Adipocyte (in vitro differentiated cells): ENCODE data around the gene MUC5AC.
"Not testable (repeated sequence)": the region's sequence is repeated elsewhere in the genome, so short reads cannot be mapped to it uniquely, and the experiment has no call there.

Experiments used
- DNase-seq: peaks from one replicate; pipeline ENCODE4 v3.0.0-alpha.2; 2015; ENCODE audit warnings: low read depth
- H3K27me3 ChIP-seq: replicated peaks from 2 replicates; pipeline ENCODE4 v1.7.0; 2013; ENCODE audit warnings: mild to moderate bottlenecking, low read length, moderate library complexity; ENCODE audit not compliant: control insufficient read depth, insufficient read depth
- H3K36me3 ChIP-seq: 2 replicates; pipeline ENCODE4 v1.7.0; 2013; ENCODE audit warnings: low read length, mild to moderate bottlenecking, moderate library complexity; ENCODE audit not compliant: control insufficient read depth, insufficient read depth, severe bottlenecking
- H3K4me1 ChIP-seq: 2 replicates; pipeline ENCODE4 v1.7.0; 2013; ENCODE audit warnings: mild to moderate bottlenecking, low read length, moderate library complexity; ENCODE audit not compliant: control insufficient read depth, insufficient read depth
- H3K4me3 ChIP-seq: 2 replicates; pipeline ENCODE4 v1.7.0; 2013; ENCODE audit warnings: mild to moderate bottlenecking, low read length, moderate library complexity
- H3K9ac ChIP-seq: 2 replicates; pipeline ENCODE4 v1.7.0; 2013; ENCODE audit warnings: mild to moderate bottlenecking, low read length, moderate library complexity
- H3K9me3 ChIP-seq: 2 replicates; pipeline ENCODE4 v1.7.0; 2013; ENCODE audit warnings: mild to moderate bottlenecking, low read length, moderate library complexity; ENCODE audit not compliant: control insufficient read depth

MUC5AC gene

DNA sequence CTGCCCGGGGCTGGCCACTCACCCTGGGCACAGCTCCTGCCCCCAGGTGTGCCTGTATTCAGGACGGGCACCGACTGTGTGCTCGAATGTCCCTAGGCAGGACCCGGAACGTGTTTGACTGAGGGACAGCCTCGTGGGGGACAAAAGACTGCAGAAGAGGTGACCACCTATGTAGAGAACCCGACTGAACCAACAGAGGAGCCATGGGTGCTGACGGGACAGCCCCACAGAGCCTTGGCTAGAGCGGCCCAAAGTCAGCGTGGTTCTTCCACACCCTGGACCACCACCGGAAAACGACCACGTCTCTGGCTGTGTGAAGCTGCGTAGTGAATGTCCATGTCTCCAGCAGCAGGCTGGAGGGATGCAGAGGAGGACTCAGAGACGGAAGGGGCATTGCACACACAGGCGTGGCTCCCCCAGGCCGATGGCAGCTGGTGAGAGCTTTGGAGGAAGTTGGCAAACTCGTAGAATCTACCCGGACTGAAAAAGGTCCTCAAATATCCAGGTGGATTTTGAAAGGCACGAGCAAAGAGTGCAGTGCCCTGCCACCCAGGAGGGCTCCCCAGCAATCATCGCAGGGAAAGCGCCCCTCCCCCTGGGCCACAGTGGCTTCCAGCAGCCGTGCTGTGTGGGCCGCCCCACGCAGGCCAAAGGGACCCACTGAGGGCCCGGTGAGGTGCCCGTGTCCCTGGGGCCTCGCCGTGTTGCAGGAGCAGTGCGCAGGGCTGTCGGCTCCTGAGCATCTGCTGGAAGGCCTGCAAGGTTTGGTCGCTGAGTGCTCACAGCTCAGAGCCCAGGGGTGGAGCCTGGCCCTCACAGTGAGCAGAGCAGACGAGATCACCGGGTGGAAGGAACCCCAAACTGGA is 47.6 kb downstream of the MUC5AC start:
- H3K36me3 ChIP-seq: no peaks in the 10 kb centered on the region
- H3K27me3 ChIP-seq: peaks cover 32% of the 10 kb centered on the region
- no peak for DNase-seq
- no peak overlapping the region for H3K9ac ChIP-seq
- H3K9me3 ChIP-seq: peaks cover 13% of the 10 kb centered on the region
- no peak overlapping the region for H3K4me3 ChIP-seq
- no peaks in the 10 kb centered on the region for H3K4me1 ChIP-seq

DNA sequence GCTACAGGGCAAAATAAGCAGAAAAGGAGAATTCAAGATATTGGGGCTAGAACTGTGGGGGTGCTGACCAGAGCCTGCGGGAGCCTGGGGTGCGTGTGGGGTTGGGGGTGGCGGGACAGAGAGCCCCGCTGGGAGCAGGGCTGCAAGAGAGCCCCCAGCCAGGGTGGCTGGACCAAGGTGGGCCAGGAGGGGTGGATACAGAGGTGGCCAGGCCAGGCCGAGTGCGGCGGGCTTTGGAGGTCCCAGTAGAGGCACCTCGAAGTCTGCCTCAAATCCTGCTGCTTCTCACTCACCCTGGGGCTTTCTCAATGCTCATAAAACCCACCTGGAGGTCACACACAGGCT is 48.2 kb downstream of the MUC5AC start:
- Histone ChIP-seq H3K27me3 (peaks cover 27% of the 10 kb centered on the region), H3K9me3 (peaks cover 19% of the 10 kb centered on the region), H3K4me1 (no peaks in the 10 kb centered on the region), H3K4me3 (no peak overlapping the region), H3K36me3 (no peaks in the 10 kb centered on the region), H3K9ac (no peak overlapping the region)
- DNase-seq: no peak

DNA sequence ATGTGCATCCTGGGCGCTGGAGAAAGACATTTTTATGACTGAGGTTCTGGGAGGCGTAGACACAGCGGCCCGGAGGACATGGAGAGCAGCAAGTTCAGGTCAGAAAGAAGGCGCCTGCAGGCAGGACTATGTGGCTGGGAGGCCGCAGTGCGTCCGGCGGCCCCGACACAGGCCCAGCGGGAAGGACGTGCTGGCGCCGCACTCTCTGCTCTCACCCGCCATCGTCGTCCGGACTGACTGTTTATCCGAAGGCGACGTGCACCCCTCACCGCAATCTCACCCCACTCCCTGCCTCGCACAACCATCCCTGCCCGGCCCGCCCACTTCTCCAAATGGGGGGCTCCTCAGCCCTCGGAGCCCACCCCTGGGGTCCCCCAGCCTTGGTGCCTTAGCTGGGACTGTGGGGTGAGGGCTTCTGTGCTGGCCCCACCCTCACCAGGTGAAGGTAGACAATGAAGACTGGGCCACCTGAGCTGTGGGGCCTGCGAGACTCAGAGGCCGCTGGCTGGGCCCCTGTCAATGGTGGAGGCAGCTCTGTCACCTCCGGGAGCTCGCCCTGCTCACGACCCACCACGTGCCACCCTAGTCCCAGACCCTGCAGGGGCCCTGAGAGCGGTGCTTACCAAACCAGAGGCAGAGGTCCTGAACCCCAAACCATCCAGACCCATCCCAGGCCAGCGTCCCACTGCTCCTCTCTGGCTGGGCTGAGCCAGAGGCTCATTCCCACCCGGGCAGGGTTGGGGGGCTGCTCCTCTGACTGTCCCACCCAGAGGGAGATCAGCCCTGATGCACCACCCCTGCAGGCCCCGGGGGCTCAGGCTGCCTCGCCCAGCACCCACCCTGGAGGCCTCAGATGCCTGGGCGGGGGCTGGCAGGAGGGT is 48.9 kb downstream of the MUC5AC start:
- DNase-seq: no peak
- peaks cover 26% of the 10 kb centered on the region for H3K9me3 ChIP-seq
- no peaks in the 10 kb centered on the region for H3K4me1 ChIP-seq
- H3K27me3 ChIP-seq: peaks cover 20% of the 10 kb centered on the region
- H3K9ac ChIP-seq: no peak overlapping the region
- no peak overlapping the region for H3K4me3 ChIP-seq
- H3K36me3 ChIP-seq: no peaks in the 10 kb centered on the region

DNA sequence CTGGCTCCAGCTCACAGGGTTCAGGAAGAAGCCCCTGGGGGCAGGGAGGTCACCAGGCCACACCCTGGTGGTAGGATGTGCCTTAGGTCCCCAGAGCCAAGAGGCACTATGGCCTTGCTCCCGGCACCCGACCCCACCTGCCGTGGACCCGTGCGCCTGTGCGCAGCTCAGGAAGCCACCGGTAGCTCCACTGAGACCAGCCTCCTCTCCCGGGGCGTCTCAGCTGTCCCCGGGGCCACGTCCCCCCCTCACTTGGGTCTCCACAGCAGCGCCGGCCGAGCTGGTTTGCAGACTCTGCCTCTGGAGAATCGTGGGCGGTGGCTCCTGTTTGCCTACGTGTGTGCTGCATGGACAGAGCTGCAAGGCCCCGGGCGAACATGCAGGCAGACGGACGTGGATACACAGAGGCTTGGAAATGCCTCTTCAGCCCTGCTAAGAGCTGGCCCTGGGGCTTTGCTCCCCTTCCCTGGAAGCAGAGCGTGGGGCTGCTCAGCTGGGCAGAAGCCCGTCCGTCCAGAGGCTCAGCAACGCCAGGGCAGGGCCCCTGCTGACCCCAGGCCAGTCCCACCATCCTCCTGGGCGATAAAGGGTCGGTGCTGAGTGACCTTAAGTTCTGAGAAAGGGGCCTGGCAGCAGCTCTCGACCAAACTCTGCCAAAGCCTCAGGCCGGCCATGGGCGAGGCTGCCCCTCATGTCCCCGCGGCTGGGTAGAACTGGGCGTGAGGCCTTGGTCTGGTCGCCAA is 49.8 kb downstream of the MUC5AC start:
- peaks cover 12% of the 10 kb centered on the region for H3K27me3 ChIP-seq
- peaks cover 35% of the 10 kb centered on the region for H3K9me3 ChIP-seq
- no peak for DNase-seq
- H3K4me3 ChIP-seq: no peak overlapping the region
- H3K9ac ChIP-seq: no peak overlapping the region
- H3K36me3 ChIP-seq: no peaks in the 10 kb centered on the region
- no peaks in the 10 kb centered on the region for H3K4me1 ChIP-seq

DNA sequence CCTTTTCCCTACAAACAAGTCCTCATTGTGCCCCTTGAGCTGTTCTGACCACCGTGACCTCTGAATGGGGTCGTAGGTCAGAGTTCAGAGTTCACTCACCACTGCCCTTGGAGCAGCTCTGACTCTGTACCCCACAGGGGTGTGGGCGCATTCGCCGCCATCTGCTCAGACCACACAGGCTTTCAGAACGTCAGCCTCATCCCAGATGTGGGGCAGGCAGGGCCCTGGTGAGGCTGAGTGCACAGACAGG is 50.3 kb downstream of the MUC5AC start:
- H3K9ac ChIP-seq: no peak overlapping the region
- no peaks in the 10 kb centered on the region for H3K4me1 ChIP-seq
- peaks cover 39% of the 10 kb centered on the region for H3K9me3 ChIP-seq
- no peak for DNase-seq
- no peak overlapping the region for H3K4me3 ChIP-seq
- H3K36me3 ChIP-seq: no peaks in the 10 kb centered on the region
- peaks cover 10% of the 10 kb centered on the region for H3K27me3 ChIP-seq

DNA sequence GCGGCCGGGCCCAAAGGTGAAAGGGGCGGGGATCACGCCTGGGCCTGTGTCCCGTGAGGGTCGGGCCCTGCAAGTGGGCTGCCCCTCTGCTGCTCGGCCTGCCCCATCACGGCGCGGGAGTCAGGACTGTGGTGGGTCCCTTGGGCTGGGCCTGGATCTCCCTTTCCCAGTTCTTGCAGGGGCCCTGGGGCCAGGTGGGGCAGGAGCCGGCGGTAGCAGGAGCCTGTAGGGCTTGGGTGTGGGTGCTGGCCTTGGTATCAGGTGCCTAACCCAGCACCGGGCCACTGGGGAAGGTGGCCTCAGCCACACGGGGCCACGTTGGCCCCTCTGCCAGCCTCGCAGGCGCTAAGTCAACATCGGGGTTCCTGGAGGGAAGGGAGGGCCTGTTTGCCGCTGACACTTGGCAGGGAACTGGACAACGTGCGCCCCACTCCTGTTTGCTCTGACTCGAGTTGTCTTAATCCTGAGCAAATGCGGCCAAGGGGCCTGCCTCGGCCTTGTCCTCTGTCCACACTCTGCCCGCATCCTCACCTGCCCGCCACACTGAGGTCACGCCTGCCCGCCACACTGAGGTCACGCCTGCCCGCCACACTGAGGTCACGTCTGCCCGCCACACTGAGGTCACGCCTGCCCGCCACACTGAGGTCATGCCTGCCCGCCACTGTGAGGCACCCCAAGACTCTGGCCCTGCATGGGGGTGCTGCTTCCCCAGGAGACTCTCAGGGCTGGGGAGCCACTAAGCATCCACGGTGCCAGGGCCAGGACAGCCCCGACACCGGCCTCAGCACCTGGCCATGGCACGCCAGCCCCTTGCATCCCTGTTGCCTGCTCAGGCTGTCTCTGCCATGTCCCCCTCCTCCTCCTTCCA is 50.9 kb downstream of the MUC5AC start:
- Histone ChIP-seq H3K27me3 (peaks cover 5% of the 10 kb centered on the region), H3K36me3 (no peaks in the 10 kb centered on the region), H3K4me1 (no peaks in the 10 kb centered on the region), H3K9ac (no peak overlapping the region), H3K9me3 (peaks cover 45% of the 10 kb centered on the region), H3K4me3 (no peak overlapping the region)
- DNase-seq: no peak

DNA sequence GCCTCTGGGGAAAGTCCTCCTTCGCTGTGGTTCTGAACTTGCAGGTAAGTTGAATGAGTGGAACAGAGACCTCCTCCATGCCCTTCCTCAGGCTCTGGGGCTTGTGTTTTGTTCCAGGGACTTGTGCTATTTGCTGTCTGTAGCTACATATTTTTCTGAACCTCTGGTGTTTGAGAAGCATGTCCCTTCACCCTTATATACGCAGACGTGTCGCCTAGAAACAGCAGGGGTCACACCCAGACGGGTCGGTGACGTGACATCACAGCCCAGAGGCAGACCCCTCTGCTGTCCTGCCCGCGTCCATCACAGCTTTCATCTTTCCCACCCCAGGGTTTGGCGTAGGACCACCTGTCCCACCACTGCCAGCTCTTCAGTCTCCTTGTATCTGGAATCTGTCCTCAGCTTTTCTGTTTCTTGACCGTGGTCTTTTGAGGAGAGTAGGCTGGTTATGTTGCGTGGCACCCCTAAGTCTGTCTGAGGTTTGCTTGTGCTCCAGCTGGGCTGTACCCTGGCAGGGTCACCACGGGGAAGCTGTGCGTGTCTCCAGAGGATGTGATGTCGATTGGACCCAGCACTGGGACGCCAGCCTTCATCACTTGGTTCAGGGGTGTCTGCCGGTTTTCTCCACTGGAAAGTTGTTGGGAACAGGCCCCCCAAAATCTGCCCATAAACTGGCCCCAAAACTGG is 51.8 kb downstream of the MUC5AC start:
- H3K4me3 ChIP-seq: no peak overlapping the region

DNA sequence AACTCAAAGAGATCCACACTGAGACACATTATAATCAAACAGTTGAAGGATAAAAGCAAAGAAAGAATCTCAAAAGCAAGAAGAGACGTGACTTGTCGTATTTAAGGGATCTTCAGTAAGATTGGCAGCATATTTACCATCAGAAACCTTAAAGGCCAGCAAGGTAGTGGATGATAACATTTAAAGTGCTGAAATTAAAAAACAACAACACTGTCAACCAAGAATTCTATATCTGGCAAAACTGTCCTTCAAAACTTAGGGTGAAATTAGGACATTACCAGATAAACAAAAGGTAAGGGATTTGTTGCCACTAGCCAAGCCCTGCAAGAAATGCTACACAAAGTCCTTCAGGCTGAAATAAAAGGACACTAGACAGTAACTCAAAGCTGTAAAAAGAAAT is 54.1 kb downstream of the MUC5AC start:
- no peak overlapping the region for H3K9ac ChIP-seq
- H3K4me3 ChIP-seq: no peak overlapping the region
- peaks cover 74% of the 10 kb centered on the region for H3K9me3 ChIP-seq
- no peaks in the 10 kb centered on the region for H3K4me1 ChIP-seq
- DNase-seq: no peak
- peaks cover 4% of the 10 kb centered on the region for H3K27me3 ChIP-seq
- H3K36me3 ChIP-seq: no peaks in the 10 kb centered on the region

More for the DNA sequence above, 51.8 kb downstream of the MUC5AC start:
- Histone ChIP-seq H3K9ac (no peak overlapping the region), H3K36me3 (no peaks in the 10 kb centered on the region), H3K4me1 (no peaks in the 10 kb centered on the region), H3K9me3 (peaks cover 54% of the 10 kb centered on the region), H3K27me3 (peaks cover 4% of the 10 kb centered on the region)
- DNase-seq: no peak

DNA sequence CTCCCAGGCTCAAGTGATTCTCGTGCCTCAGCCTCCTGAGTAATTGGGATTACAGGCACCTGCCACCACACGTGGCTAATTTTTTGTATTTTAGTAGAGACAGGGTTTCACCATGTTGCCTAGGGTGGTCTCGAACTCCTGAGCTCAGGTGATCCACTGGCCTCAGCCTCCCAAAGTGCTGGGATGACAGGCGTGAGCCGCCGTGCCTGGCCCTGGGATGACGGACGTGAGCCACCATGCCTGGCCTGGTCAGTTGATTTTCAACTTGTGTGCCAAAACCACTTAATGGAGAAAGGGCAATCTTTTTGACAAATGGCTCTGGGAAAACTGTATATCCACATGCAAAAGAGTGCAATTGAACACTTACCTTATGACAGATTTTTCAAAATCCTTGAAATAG is 58.1 kb downstream of the MUC5AC start:
- H3K27me3 ChIP-seq, DNase-seq, H3K36me3 ChIP-seq, H3K4me1 ChIP-seq, H3K9ac ChIP-seq, H3K4me3 ChIP-seq: not testable (repeated sequence)
- peaks cover 62% of the 10 kb centered on the region for H3K9me3 ChIP-seq

DNA sequence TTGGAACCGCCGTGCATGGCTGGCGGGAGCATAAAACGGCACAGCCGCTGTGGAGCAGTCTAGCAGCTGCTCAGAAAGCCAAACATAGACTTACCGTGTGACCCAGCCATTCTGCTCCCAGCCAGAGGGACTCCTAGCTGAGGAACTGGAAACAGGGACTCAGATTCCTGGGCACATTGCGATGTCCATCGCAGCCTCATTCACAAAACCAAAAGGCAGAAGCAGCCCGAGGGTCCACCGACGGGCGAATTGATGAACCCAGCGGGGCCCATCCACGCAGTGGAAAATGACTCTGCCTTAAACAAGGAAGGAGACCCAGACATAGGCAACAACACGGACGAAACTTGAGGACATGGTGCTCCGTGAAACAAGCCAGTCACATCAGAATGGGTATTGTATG is 59.4 kb downstream of the MUC5AC start:
- Histone ChIP-seq H3K27me3 (peaks cover 15% of the 10 kb centered on the region), H3K36me3 (no peaks in the 10 kb centered on the region), H3K4me3 (no peak overlapping the region), H3K4me1 (no peaks in the 10 kb centered on the region), H3K9me3 (peaks cover 49% of the 10 kb centered on the region), H3K9ac (no peak overlapping the region)
- DNase-seq: no peak
